Measurements from ENCODE around the gene ARHGEF12. TPM values are rescaled to one million over a fixed set of nuclear protein-coding genes. Genes with fewer than 3 reads are reported as not detected.

Gene ARHGEF12
- total RNA-seq, 4 donors from 2014 or later = 92.1 to 122 (median 104) TPM

DNA sequence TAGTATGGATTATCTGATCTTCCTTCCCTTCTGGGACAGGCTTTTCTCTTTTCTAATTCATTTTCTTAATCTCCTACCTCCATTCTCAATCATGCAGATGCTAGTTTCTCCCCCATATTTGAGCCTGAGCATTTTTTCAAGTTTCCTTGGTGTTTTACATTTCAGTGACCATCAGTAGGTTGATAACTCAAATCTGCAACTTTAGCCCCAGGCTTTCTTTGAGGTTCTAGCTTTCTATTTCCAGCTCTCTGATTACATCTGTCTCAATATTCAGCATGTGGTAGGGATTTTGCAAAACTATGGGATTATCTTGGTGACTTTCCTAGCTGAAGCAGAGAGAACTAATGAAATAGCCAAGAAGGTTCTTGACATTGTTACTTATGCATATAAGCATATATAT, 67.8 kb downstream of the ARHGEF12 start:
- H3K4me1 ChIP-seq = peaks cover 0 to 50% (median 14%) of the 10 kb centered on the region in 4 donors
- no peaks in the 10 kb centered on the region for H3K27me3 ChIP-seq
- DNase-seq (ENCODE audit: low spot score in 2 of 2) = no peak
- H3K4me3 ChIP-seq = no peak overlapping the region
- H3K27ac ChIP-seq = no peak overlapping the region
- no peak for TF ChIP-seq EP300 (IDR thresholded peaks at IDR 0.05)
- no peak for TF ChIP-seq POLR2A (IDR thresholded peaks at IDR 0.05)
- TF ChIP-seq, protein P1, sequence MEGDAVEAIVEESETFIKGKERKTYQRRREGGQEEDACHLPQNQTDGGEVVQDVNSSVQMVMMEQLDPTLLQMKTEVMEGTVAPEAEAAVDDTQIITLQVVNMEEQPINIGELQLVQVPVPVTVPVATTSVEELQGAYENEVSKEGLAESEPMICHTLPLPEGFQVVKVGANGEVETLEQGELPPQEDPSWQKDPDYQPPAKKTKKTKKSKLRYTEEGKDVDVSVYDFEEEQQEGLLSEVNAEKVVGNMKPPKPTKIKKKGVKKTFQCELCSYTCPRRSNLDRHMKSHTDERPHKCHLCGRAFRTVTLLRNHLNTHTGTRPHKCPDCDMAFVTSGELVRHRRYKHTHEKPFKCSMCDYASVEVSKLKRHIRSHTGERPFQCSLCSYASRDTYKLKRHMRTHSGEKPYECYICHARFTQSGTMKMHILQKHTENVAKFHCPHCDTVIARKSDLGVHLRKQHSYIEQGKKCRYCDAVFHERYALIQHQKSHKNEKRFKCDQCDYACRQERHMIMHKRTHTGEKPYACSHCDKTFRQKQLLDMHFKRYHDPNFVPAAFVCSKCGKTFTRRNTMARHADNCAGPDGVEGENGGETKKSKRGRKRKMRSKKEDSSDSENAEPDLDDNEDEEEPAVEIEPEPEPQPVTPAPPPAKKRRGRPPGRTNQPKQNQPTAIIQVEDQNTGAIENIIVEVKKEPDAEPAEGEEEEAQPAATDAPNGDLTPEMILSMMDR (IDR thresholded peaks at IDR 0.05) = no peak
- no peaks in the 10 kb centered on the region for H3K36me3 ChIP-seq
- no peaks in the 10 kb centered on the region for H3K9me3 ChIP-seq

DNA sequence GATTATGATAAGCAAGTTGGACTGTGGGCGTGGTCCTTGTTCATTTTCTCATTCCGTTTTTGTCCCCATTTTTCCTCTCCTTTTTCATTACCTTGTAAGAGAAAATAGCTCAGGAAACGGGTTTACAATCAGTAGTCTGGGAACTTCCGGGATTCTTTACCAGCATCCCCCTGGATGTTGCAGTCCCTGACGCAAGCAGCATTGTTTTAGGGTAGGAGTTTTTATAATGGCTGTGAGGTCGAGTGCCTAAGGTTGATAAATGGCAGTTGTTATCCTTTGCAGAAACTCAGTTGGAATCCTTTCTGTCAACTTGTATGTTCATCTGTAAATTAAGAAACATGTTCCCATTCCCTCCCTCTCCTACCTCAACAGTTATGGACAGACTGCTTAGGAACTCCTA, 68.3 kb downstream of the ARHGEF12 start:
- TF ChIP-seq POLR2A (IDR thresholded peaks at IDR 0.05) = no peak
- no peak for TF ChIP-seq EP300 (IDR thresholded peaks at IDR 0.05)
- TF ChIP-seq, protein P1 (IDR thresholded peaks at IDR 0.05) = no peak
- no peaks in the 10 kb centered on the region for H3K27me3 ChIP-seq
- peaks cover 0 to 5% (median 0%) of the 10 kb centered on the region in 3 donors for H3K36me3 ChIP-seq
- H3K4me3 ChIP-seq = no peak overlapping the region
- H3K9me3 ChIP-seq = no peaks in the 10 kb centered on the region
- H3K27ac ChIP-seq = no peak overlapping the region
- H3K4me1 ChIP-seq = peaks cover 0 to 47% (median 12%) of the 10 kb centered on the region in 4 donors
- DNase-seq (ENCODE audit: low spot score in 2 of 2) = no peak
- WGBS, 2 donors = 49 to 64% methylated on average over 6 of the region's 6 CpGs

DNA sequence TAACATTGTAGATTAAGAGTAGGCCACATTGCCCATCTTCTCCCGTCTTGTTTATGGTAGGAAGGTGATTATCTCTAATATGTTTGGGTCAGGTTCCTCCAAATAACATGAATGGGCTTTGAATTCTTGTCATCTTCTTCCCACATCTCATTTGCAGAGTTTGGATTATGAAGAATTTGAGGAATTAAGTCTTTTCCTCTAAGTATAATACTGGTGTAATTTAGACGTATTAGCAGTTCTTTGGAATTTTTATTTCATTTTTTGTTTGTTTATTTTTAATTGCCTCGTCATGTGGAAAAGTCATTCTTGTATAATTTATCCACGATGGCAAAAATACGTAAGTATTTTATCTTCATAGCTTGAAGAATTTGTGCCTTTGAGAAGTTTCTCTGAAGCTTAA, 73.4 kb downstream of the ARHGEF12 start:
- Histone ChIP-seq H3K27me3 (no peaks in the 10 kb centered on the region), H3K36me3 (peaks cover 0 to 5% (median 0%) of the 10 kb centered on the region in 3 donors), H3K4me3 (no peak overlapping the region), H3K4me1 (peaks cover 0 to 18% (median 3%) of the 10 kb centered on the region in 4 donors), H3K9me3 (no peaks in the 10 kb centered on the region), H3K27ac (no peak overlapping the region)
- DNase-seq (ENCODE audit: low spot score in 2 of 2) = no peak
- TF ChIP-seq POLR2A (IDR thresholded peaks at IDR 0.05) = no peak
- TF ChIP-seq, protein P1 (IDR thresholded peaks at IDR 0.05) = no peak
- TF ChIP-seq EP300 (IDR thresholded peaks at IDR 0.05) = no peak
- 55 to 67% methylated on average over 5 of the region's 5 CpGs for WGBS, 2 donors

DNA sequence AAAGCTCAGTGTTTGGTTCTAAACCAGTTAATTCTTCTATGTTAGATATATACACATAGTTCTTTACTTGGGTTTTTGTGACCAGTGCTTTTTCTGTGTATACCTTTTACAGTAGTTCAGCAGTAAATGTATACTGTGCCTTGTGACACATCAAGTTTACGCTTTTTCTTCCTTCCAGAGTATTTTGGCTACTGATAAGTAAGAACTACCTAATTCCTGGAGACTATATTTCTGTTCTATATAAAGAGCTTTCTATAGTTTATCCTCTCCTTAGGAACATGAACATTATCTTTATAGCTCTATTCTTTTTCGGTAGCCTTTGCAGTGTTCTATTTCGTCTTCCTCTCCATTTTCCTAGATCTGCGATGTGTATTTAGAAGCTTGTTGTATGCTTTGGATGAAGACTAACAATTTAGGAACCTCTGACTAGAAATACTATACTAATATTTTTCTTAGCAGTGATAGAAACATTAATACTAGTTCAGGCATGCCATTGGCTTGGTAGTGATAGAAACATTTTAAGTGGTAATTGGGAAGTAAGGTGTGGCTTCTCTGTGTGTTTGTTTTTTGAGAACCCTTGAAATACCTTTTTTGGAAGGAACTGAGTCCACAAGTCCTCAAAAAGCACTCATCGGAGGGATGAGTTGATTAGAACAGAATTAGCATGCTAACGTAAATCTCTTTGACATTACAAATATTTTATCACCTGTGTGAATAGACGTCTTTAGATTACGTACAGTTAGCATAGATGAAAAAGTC, 74.6 kb downstream of the ARHGEF12 start:
- H3K27me3 ChIP-seq = no peaks in the 10 kb centered on the region
- no peak for DNase-seq (ENCODE audit: low spot score in 2 of 2)
- no peak overlapping the region for H3K27ac ChIP-seq
- H3K36me3 ChIP-seq = peaks cover 0 to 5% (median 0%) of the 10 kb centered on the region in 3 donors
- H3K9me3 ChIP-seq = no peaks in the 10 kb centered on the region
- peaks cover 0 to 13% (median 3%) of the 10 kb centered on the region in 4 donors for H3K4me1 ChIP-seq
- 87% methylated on average over 8 of the region's 8 CpGs for WGBS, 2 donors
- no peak overlapping the region for H3K4me3 ChIP-seq
- TF ChIP-seq, protein P1 (IDR thresholded peaks at IDR 0.05) = no peak

DNA sequence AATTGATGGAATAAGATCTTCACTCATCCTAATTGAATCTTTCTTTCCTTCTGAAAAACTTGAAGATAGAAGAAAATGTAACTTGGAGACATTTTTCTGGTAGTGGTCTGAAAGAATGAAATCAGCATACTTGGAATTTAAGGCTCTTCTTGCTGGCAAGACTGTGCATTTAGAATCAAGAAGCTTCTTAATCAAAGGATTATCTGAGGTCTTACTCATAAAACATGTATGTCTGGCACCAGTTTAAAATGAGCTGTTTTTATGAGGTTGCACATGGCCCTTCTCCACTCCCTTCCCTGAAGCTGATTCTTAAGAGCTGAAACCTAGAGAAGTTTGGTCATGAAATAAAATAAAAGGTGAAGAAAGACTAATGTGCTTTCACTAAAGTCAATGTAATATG, 77.3 kb downstream of the ARHGEF12 start:
- Histone ChIP-seq H3K4me1 (peaks cover 0 to 13% (median 3%) of the 10 kb centered on the region in 4 donors), H3K36me3 (peaks cover 0 to 20% (median 0%) of the 10 kb centered on the region in 3 donors), H3K4me3 (no peak overlapping the region), H3K27ac (no peak overlapping the region), H3K27me3 (no peaks in the 10 kb centered on the region), H3K9me3 (no peaks in the 10 kb centered on the region)
- no peak for DNase-seq (ENCODE audit: low spot score in 2 of 2)
- TF ChIP-seq, protein P1 (IDR thresholded peaks at IDR 0.05) = no peak
- TF ChIP-seq EP300 (IDR thresholded peaks at IDR 0.05) = no peak
- no peak for TF ChIP-seq POLR2A (IDR thresholded peaks at IDR 0.05)
